Hepatic stellate cell (primary cell): Measurements from ENCODE around the gene IL13RA1.
"Not testable (repeated sequence)": the region's sequence is repeated elsewhere in the genome, so short reads cannot be mapped to it uniquely, and the experiment has no call there.

ENCODE experiments used
- DNase-seq: peaks from one replicate; pipeline ENCODE4 v3.0.0; 2011; ENCODE audit warnings: low spot score

IL13RA1 gene

GRCh38 chrX:118780509-118780908 lies 53.1 kb downstream of the IL13RA1 start:
- DNase-seq, result no peak

GRCh38 chrX:118780911-118781310 lies 53.5 kb downstream of the IL13RA1 start:
- no peak for DNase-seq

- no peak for DNase-seq
Observed at GRCh38 chrX:118795528-118796280, 68.3 kb downstream of the IL13RA1 start.

GRCh38 chrX:118802857-118803256 lies 75.5 kb downstream of the IL13RA1 start:
- DNase-seq, result no peak

DNA sequence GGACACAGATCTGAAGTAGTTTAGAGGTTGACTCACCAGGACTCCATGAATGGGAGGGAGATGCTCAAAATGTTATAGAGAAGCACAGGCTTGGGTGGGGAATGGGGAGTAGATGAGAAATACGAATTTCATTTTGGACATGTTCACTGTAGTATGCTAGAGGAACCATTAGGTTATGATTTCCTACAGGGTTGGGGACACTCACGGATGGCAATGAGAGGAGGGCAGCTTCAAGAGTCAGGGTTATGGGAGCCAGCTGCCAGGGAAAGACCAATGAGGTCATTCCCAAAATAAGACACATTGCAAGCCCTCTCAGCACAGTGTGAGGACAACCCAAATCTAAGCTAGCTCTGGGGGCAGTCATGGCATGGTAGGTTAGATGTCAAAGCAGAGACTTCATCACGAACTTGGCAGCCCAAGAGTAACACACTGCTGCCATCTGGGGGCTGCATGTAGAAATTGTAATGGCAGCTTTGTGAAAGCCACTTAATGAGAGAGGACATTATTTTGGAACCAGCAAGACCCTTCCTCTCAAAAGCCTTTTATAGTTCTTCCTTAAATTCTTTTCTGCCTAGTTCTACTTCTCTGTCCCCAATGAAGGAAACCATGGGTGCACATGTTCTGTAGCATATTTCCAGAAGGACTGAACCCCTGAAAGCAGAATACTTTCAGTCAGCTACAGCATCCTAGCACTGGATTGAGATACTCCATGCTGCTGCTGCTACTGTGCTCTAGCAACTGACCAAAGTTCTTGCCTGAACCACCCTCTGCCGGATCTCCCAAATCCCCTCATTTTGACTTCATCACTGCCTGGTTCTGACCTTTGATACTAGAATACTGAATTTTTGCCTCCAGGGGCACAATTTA lies 80.0 kb downstream of the IL13RA1 start:
- peak; percentile 37 for DNase-seq

GRCh38 chrX:118817257-118817656 lies 89.9 kb downstream of the IL13RA1 start:
- not testable (repeated sequence) for DNase-seq

GRCh38 chrX:118823263-118824172 lies 96.1 kb downstream of the IL13RA1 start, which contains the start of gene ZCCHC12:
TSS of gene ZCCHC12 (plus strand) at chrX:118823824. CDS start at chrX:118825245, 1,421 bp downstream.
- DNase-seq, result peak; percentile 51

GRCh38 chrX:118824173-118824730 lies 96.8 kb downstream of the IL13RA1 start:
- DNase-seq, result no peak

- no peak for DNase-seq
Observed at GRCh38 chrX:118825227-118825626, 97.8 kb downstream of the IL13RA1 start.

- DNase-seq, result peak; percentile 24
Observed at GRCh38 chrX:118839334-118839958, 112.0 kb downstream of the IL13RA1 start.
